NCI-H1105 treated with DMSO at 0.1 percent for 48 hours (cell line): ENCODE measurements around the gene CMIP.

Source experiments
- DNase-seq: peaks from one replicate; lab custom pipeline; 2025; lab: John Stamatoyannopoulos, UW

Gene CMIP

GRCh38 chr16:81462683-81463082, 18.1 kb downstream of the CMIP start:
- no peak for DNase-seq

GRCh38 chr16:81463296-81463890, 18.8 kb downstream of the CMIP start:
- DNase-seq = no peak

GRCh38 chr16:81464279-81464678, 19.7 kb downstream of the CMIP start:
- DNase-seq = no peak

GRCh38 chr16:81465375-81465943, 20.9 kb downstream of the CMIP start:
- no peak for DNase-seq

GRCh38 chr16:81466356-81466980, 21.9 kb downstream of the CMIP start:
- no peak for DNase-seq

- no peak for DNase-seq
These were observed 22.5 kb downstream of the CMIP start for GRCh38 chr16:81467072-81467471.

GRCh38 chr16:81467815-81468214, 23.2 kb downstream of the CMIP start:
- DNase-seq = no peak

- DNase-seq = no peak
These were observed 23.8 kb downstream of the CMIP start for GRCh38 chr16:81468269-81468902.

- no peak for DNase-seq
These were observed 24.6 kb downstream of the CMIP start for GRCh38 chr16:81469183-81469677.

- no peak for DNase-seq
These were observed 25.3 kb downstream of the CMIP start for GRCh38 chr16:81469710-81470535.

- DNase-seq = no peak
These were observed 26.4 kb downstream of the CMIP start for GRCh38 chr16:81470796-81471636.

- DNase-seq = no peak
These were observed 27.3 kb downstream of the CMIP start for GRCh38 chr16:81471882-81472281.

GRCh38 chr16:81472391-81472790, 27.8 kb downstream of the CMIP start:
- DNase-seq = no peak

GRCh38 chr16:81473066-81473488, 28.5 kb downstream of the CMIP start:
- no peak for DNase-seq

- DNase-seq = no peak
These were observed 28.9 kb downstream of the CMIP start for GRCh38 chr16:81473558-81473957.

- no peak for DNase-seq
These were observed 29.7 kb downstream of the CMIP start for GRCh38 chr16:81473969-81474959.

- DNase-seq = no peak
These were observed 33.4 kb downstream of the CMIP start for GRCh38 chr16:81477697-81478693.

- DNase-seq = no peak
These were observed 34.4 kb downstream of the CMIP start for GRCh38 chr16:81478876-81479511.
